GM12878 (cell line): Measurements from ENCODE around the gene CKS1B. TPM values are rescaled to one million over a fixed set of nuclear protein-coding genes. Genes with fewer than 3 reads are reported as not detected.

ENCODE experiments used
- ATAC-seq: fragments of 200-7000 bp; cut with Tn5 transposase; 3 replicates; pipeline ENCODE4 v1.9.1; 2020; ENCODE audit warnings: mild to moderate bottlenecking, moderate library complexity
- BruUV-seq: library from RNA; stranded (reverse); fragments of 400-500 nt; replicated peaks from 2 replicates; lab custom pipeline; 2021; lab: Mats Ljungman, UMichigan
- CTCF ChIA-PET: fragments of 300-600 bp; sonication (Branson Sonifier 250); formaldehyde crosslinking; extraction: SDS; loops from one replicate; lab custom pipeline; 2021; ENCODE audit warnings: inconsistent platforms; lab: Yijun Ruan, JAX
- POLR2A ChIA-PET: fragments of 350-600 bp; formaldehyde crosslinking; extraction: SDS; loops from one replicate; lab custom pipeline; 2021; ENCODE audit warnings: inconsistent platforms; lab: Charles Lee
- RAD21 ChIA-PET: fragments of 300-600 bp; sonication (Branson Sonifier 250); formaldehyde crosslinking; loops from one replicate; lab custom pipeline; 2023; ENCODE audit warnings: antibody characterized with exemption; ENCODE audit not compliant: unreplicated experiment; lab: Charles Lee
- SMC1A ChIA-PET: fragments of 300-600 bp; sonication (Branson Sonifier 250); formaldehyde crosslinking; loops from one replicate; lab custom pipeline; 2023; ENCODE audit not compliant: unreplicated experiment, uncharacterized antibody; lab: Charles Lee
- DNase-seq: peaks from one replicate; pipeline ENCODE4 v3.0.0-alpha.2; 2011; ENCODE audit warnings: low read depth, low spot score
- FAIRE-seq: peaks from 3 replicates; lab custom pipeline; 2011; peaks lifted over from hg19 to GRCh38; lab: Jason Lieb, UNC
- H2AFZ ChIP-seq: 2 replicates; pipeline ENCODE4 v1.6.0; 2011; ENCODE audit warnings: low read depth, low read length, control low read depth; ENCODE audit not compliant: control insufficient read depth
- H3K27ac ChIP-seq: 2 replicates; pipeline ENCODE4 v1.5.1; 2011; ENCODE audit warnings: control low read depth; ENCODE audit not compliant: control insufficient read depth, insufficient read depth
- H3K27me3 ChIP-seq, 2 experiments: replicated peaks in 1 of 2; 2 replicates each; pipeline versions ENCODE4 v1.6.0 to v1.6.1; 2011; ENCODE audit warnings: low read length in 1 of 2; ENCODE audit not compliant: control insufficient read depth in 2 of 2, insufficient read depth in 2 of 2
- H3K36me3 ChIP-seq, 2 experiments: 2 replicates each; pipeline ENCODE4 v1.5.1; 2011; ENCODE audit warnings: low read length in 1 of 2; ENCODE audit not compliant: control insufficient read depth in 2 of 2, insufficient read depth in 2 of 2
- H3K4me1 ChIP-seq: 2 replicates; pipeline ENCODE4 v1.6.1; 2011; ENCODE audit warnings: mild to moderate bottlenecking, low read length, moderate library complexity, mixed read lengths; ENCODE audit not compliant: control insufficient read depth, insufficient read depth
- H3K4me2 ChIP-seq: 2 replicates; pipeline ENCODE4 v1.6.0; 2011; ENCODE audit warnings: control low read depth; ENCODE audit not compliant: control insufficient read depth, insufficient read depth
- H3K4me3 ChIP-seq: fragments of 200-600 bp; sonication (generic); 2 replicates; pipeline ENCODE4 v1.5.1; 2016
- H3K79me2 ChIP-seq: 2 replicates; pipeline ENCODE4 v1.6.0; 2011; ENCODE audit warnings: low read length; ENCODE audit not compliant: control insufficient read depth, insufficient read depth
- H3K9ac ChIP-seq: 2 replicates; pipeline ENCODE4 v1.8.0; 2011; ENCODE audit warnings: low read length, control low read depth, mixed read lengths; ENCODE audit not compliant: control insufficient read depth, insufficient read depth
- H3K9me3 ChIP-seq: replicated peaks from 3 replicates; pipeline ENCODE4 v1.5.1; 2011; ENCODE audit warnings: mild to moderate bottlenecking, low read length; ENCODE audit not compliant: control insufficient read depth, insufficient read depth
- H4K20me1 ChIP-seq: 2 replicates; pipeline ENCODE4 v1.6.0; 2011; ENCODE audit not compliant: control insufficient read depth, insufficient read depth
- ATF7 ChIP-seq: fragments of 450-650 bp; IDR thresholded peaks from 2 replicates; pipeline ENCODE4 v1.6.1; 2016; ENCODE audit warnings: low read depth, mild to moderate bottlenecking
- IKZF1 ChIP-seq: fragments of 450-650 bp; conservative IDR thresholded peaks from 2 replicates; pipeline ENCODE4 v1.6.1; 2017; ENCODE audit warnings: antibody characterized with exemption, mild to moderate bottlenecking
- IKZF2 ChIP-seq, 2 experiments: fragments of 450-650 bp; IDR thresholded peaks; 2 replicates each; pipeline ENCODE4 v1.6.1; 2017; ENCODE audit warnings: mild to moderate bottlenecking in 2 of 2, moderate library complexity in 2 of 2
- JUND ChIP-seq: IDR thresholded peaks from 2 replicates; pipeline ENCODE4 v1.6.1; 2012; ENCODE audit warnings: low read depth, mild to moderate bottlenecking, low read length, improper control_type of control experiment, moderate library complexity
- MAX ChIP-seq: IDR thresholded peaks from 2 replicates; pipeline ENCODE4 v1.6.1; 2012; ENCODE audit warnings: low read depth, low read length, improper control_type of control experiment
- NFXL1 ChIP-seq: fragments of 450-650 bp; IDR thresholded peaks from 2 replicates; pipeline ENCODE4 v1.6.1; 2017; ENCODE audit warnings: antibody characterized with exemption, mild to moderate bottlenecking, borderline replicate concordance
- RELB ChIP-seq: fragments of 450-650 bp; IDR thresholded peaks from 2 replicates; pipeline ENCODE4 v1.6.1; 2017; ENCODE audit warnings: low read depth, mild to moderate bottlenecking, moderate library complexity
- RUNX3 ChIP-seq: IDR thresholded peaks from 2 replicates; pipeline ENCODE4 v1.6.1; 2012; ENCODE audit warnings: low read length, inconsistent platforms
- SIX5 ChIP-seq: IDR thresholded peaks from 2 replicates; pipeline ENCODE4 v1.6.1; 2011; ENCODE audit warnings: mild to moderate bottlenecking, low read depth, low read length, moderate library complexity; ENCODE audit not compliant: severe bottlenecking
- SP1 ChIP-seq: IDR thresholded peaks from one replicate; pipeline ENCODE4 v1.6.1; 2011; ENCODE audit warnings: low read depth, low read length
- TAF1 ChIP-seq: IDR thresholded peaks from 2 replicates; pipeline ENCODE4 v1.6.1; 2011; ENCODE audit warnings: mild to moderate bottlenecking, low read depth, low read length, borderline replicate concordance
- ZNF217 ChIP-seq: fragments of 450-650 bp; IDR thresholded peaks from 2 replicates; pipeline ENCODE4 v1.6.1; 2017; ENCODE audit warnings: antibody characterized with exemption, mild to moderate bottlenecking
- ZNF274 ChIP-seq: IDR thresholded peaks from one replicate; pipeline ENCODE4 v1.8.0; 2011; ENCODE audit not compliant: insufficient read length, insufficient read depth
- ZNF622 ChIP-seq: fragments of 450-650 bp; IDR thresholded peaks from 2 replicates; pipeline ENCODE4 v1.6.1; 2017; ENCODE audit warnings: mild to moderate bottlenecking, inconsistent platforms
- ZZZ3 ChIP-seq: IDR thresholded peaks from 2 replicates; pipeline ENCODE4 v1.6.1; 2011; ENCODE audit warnings: low read depth; ENCODE audit not compliant: control insufficient read depth, insufficient read length
- WGBS: methylation state at CpG from one replicate; pipeline ENCODE4 v1.1.6; 2016; ENCODE audit warnings: low lambda C conversion rate; ENCODE audit not compliant: insufficient replicate concordance, insufficient coverage; ENCODE audit errors: missing lambda C conversion rate; 5-methylcytosine and 5-hydroxymethylcytosine counted together
- in situ Hi-C: fragments of 300-500 bp; cut with MboI; formaldehyde crosslinking; loops from 9 replicates; pipeline ENCODE4 v1.14.3; 2018; ENCODE audit warnings: mixed read lengths
- intact Hi-C: fragments of 100-400 bp; cut with micrococcal nuclease; formaldehyde crosslinking; loops from one replicate; pipeline ENCODE4 v1.14.2; 2022; ENCODE audit not compliant: unreplicated experiment
- polyA plus RNA-seq, 11 experiments: library from polyadenylated mRNA; depleted of rRNA in 4 of 11; unstranded in 6 of 11; stranded (reverse) in 5 of 11; fragments of >200 nt; fragmentation: Nextera tagmentation in 4 of 11; fragmentation: Illumina TruSeq in 1 of 11; extraction: Ambion mirVana in 4 of 11; extraction: Trizol in 1 of 11; gene quantifications; 1 replicate in 1 of 11; 2 replicates in 10 of 11; pipeline versions ENCODE4 v1.2.1 to v1.2.3, GENCODE V29; 2011 to 2016; ENCODE audit warnings: inconsistent platforms in 2 of 11, missing spikeins in 2 of 11, low read depth in 1 of 11
- total RNA-seq, 4 experiments: library from RNA; depleted of rRNA in 3 of 4; stranded (reverse); fragments of >200 nt in 3 of 4; fragmentation: Illumina TruSeq in 1 of 4; extraction: Trizol in 1 of 4; gene quantifications; 2 replicates each; pipeline versions ENCODE4 v1.2.1 to v1.2.3, GENCODE V29; 2013 to 2021

Gene CKS1B
- total and polyA plus RNA-seq, 10 of the 15 experiments (the other 5 are each of a cell fraction or from before 2014, with no cell fraction given): 125 to 608 (median 364) TPM

- intact Hi-C loops (no loop called here), in situ Hi-C loops (no loop called here)
- Histone ChIP-seq H3K4me3 (no peak within 1 kb of the TSS), H3K36me3 (peaks cover 3 to 8% of the 10 kb centered on the region in 2 experiments; a peak in 2 of 4 replicates), H2AFZ (no peak within 1 kb of the TSS), H3K9me3 (no peaks in the 10 kb centered on the region), H3K27me3 (no peaks in the 10 kb centered on the region), H3K9ac (no peak within 1 kb of the TSS), H3K4me1 (peaks cover 12% of the 10 kb centered on the region), H4K20me1 (no peaks in the 10 kb centered on the region), H3K27ac (no peak within 1 kb of the TSS), H3K4me2 (no peak within 1 kb of the TSS), H3K79me2 (no peaks in the 10 kb centered on the region; the same call in 1 of the 2 replicates)
- ChIA-PET POLR2A (interaction anchor here (0.9 to 1.4 kb wide), 2 partner anchors 11 to 20 kb away, joined by 4 to 8 read pairs; partner anchors contain the start of genes CKS1B and FLAD1), RAD21 (interaction anchor here (1.5 kb wide), 1 partner anchor 10 kb away, joined by 9 read pairs; the partner anchor contains the start of gene FLAD1), CTCF (interaction anchor here (0.5 to 11.0 kb wide), 10 partner anchors 15 to 300 kb away, joined by 3 to 226 read pairs (median 6); partner anchors contain the start of genes CKS1B, FLAD1, PBXIP1 and PYGO2), SMC1A (interaction anchor here (0.6 to 8.1 kb wide), 6 partner anchors 10 to 512 kb away, joined by 3 to 69 read pairs (median 4); partner anchors contain the start of gene FLAD1)
- BruUV-seq: no TSS peak
- DNase-seq (no peak), FAIRE-seq (no peak), ATAC-seq (no peak)
- 74% methylated on average over 8 of the region's 8 CpGs for WGBS
- TF ChIP-seq IKZF1: no peak
- no peak for TF ChIP-seq ZZZ3
These were observed 19.2 kb downstream of the CKS1B start, which contains the start of gene LENEP for GRCh38 chr1:154993572-154994268. Gene LENEP (plus strand): TSS chr1:154993586. CDS start chr1:154993608, 22 bp downstream.

GRCh38 chr1:154994269-154994587, 19.7 kb downstream of the CKS1B start:
- POLR2A ChIA-PET: interaction anchor here (0.9 to 3.4 kb wide), 3 partner anchors 10 to 20 kb away, joined by 4 to 13 read pairs (median 8); partner anchors contain the start of genes CKS1B and FLAD1
- H3K27ac ChIP-seq: no peak overlapping the region
- no peak overlapping the region for H3K9ac ChIP-seq

More at GRCh38 chr1:154994269-154994587, 19.7 kb downstream of the CKS1B start:
- SMC1A ChIA-PET: interaction anchor here (0.5 to 8.1 kb wide), 6 partner anchors 11 to 513 kb away, joined by 3 to 69 read pairs (median 4); partner anchors contain the start of gene FLAD1
- peaks cover 2% of the 10 kb centered on the region; the same call in 1 of the 2 replicates for H3K79me2 ChIP-seq
- H3K4me2 ChIP-seq: no peak overlapping the region
- intact Hi-C loops (no loop called here), in situ Hi-C loops (no loop called here)
- DNase-seq (no peak), FAIRE-seq (no peak), ATAC-seq (no peak)
- H3K4me3 ChIP-seq: no peak overlapping the region
- no peaks in the 10 kb centered on the region for H3K27me3 ChIP-seq
- CTCF ChIA-PET: interaction anchor here (1.1 to 11.0 kb wide), 9 partner anchors 16 to 102 kb away, joined by 3 to 226 read pairs (median 6); partner anchors contain the start of genes CKS1B, FLAD1, PBXIP1 and PYGO2
- no peaks in the 10 kb centered on the region for H3K9me3 ChIP-seq
- TF ChIP-seq ZNF217 (no peak), JUND (no peak), IKZF2 (IDR thresholded peaks at IDR 0.05) (no peak), RELB (no peak), TAF1 (no peak), NFXL1 (no peak), MAX (no peak), SP1 (no peak), ZNF274 (no peak), ZNF622 (no peak), SIX5 (no peak), RUNX3 (no peak), ATF7 (no peak)
- RAD21 ChIA-PET: interaction anchor here (0.9 to 1.5 kb wide), 2 partner anchors 10 to 23 kb away, joined by 3 to 9 read pairs; partner anchors contain the start of gene FLAD1
- no peak overlapping the region for H2AFZ ChIP-seq
- H3K4me1 ChIP-seq: peaks cover 12% of the 10 kb centered on the region
- 42% methylated on average over 1 of the region's 1 CpG for WGBS
- no peaks in the 10 kb centered on the region for H4K20me1 ChIP-seq
- BruUV-seq: no TSS peak
- H3K36me3 ChIP-seq: peaks cover 2 to 3% of the 10 kb centered on the region in 2 experiments; a peak in 2 of 4 replicates
